Measurements from ENCODE around the gene FAM120B.

GRCh38 chr6:170297576-170298330 is 8.8 kb upstream of the FAM120B start:
- TF ChIP-seq, protein P1, sequence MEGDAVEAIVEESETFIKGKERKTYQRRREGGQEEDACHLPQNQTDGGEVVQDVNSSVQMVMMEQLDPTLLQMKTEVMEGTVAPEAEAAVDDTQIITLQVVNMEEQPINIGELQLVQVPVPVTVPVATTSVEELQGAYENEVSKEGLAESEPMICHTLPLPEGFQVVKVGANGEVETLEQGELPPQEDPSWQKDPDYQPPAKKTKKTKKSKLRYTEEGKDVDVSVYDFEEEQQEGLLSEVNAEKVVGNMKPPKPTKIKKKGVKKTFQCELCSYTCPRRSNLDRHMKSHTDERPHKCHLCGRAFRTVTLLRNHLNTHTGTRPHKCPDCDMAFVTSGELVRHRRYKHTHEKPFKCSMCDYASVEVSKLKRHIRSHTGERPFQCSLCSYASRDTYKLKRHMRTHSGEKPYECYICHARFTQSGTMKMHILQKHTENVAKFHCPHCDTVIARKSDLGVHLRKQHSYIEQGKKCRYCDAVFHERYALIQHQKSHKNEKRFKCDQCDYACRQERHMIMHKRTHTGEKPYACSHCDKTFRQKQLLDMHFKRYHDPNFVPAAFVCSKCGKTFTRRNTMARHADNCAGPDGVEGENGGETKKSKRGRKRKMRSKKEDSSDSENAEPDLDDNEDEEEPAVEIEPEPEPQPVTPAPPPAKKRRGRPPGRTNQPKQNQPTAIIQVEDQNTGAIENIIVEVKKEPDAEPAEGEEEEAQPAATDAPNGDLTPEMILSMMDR (IDR thresholded peaks at IDR 0.05; ENCODE audit: borderline replicate concordance, extremely low read depth, low read length, poor library complexity, severe bottlenecking) = no peak
- no peak for TF ChIP-seq EZH2 (IDR thresholded peaks at IDR 0.05; ENCODE audit: borderline replicate concordance, low read depth, low read length, severe bottlenecking)
